ENCODE results near the gene NOS2. TPM values are rescaled to one million over a fixed set of nuclear protein-coding genes. Genes with fewer than 3 reads are reported as not detected.

NOS2 gene
- total and polyA plus RNA-seq, 8 donors, result 0.03 to 0.43 (median 0.08) TPM; not detected in 1

- Histone ChIP-seq H3K27ac (no peak overlapping the region), H3K4me1 (peaks cover 0 to 3% (median 1%) of the 10 kb centered on the region in 3 donors), H3K27me3 (peaks cover 0 to 2% (median 0%) of the 10 kb centered on the region in 4 donors), H3K4me3 (no peak overlapping the region), H3K9me3 (no peaks in the 10 kb centered on the region), H3K36me3 (no peaks in the 10 kb centered on the region)
- WGBS, 2 donors, result 84 to 88% methylated on average over 8 of the region's 8 CpGs
- no peak for DNase-seq
- intact Hi-C loops (cut with DNase I), result no loop called here
- ATAC-seq, result no peak
- no peak for TF ChIP-seq CTCF (IDR thresholded peaks at IDR 0.05)
- FAIRE-seq, result no peak
Measured at GRCh38 chr17:27798376-27798775, 2.0 kb downstream of the NOS2 start.

- no peak for TF ChIP-seq CTCF (IDR thresholded peaks at IDR 0.05)
- intact Hi-C loops (cut with DNase I), result no loop called here
- 72 to 75% methylated on average over 9 of the region's 9 CpGs for WGBS, 2 donors
- Histone ChIP-seq H3K4me1 (peaks cover 0 to 4% (median 3%) of the 10 kb centered on the region in 3 donors), H3K27ac (no peak overlapping the region), H3K9me3 (no peaks in the 10 kb centered on the region), H3K4me3 (no peak overlapping the region), H3K27me3 (peaks cover 0 to 2% (median under 1%) of the 10 kb centered on the region in 4 donors), H3K36me3 (no peaks in the 10 kb centered on the region)
- ATAC-seq, result no peak
- FAIRE-seq, result no peak
- DNase-seq, result no peak
Measured at GRCh38 chr17:27797390-27798091, 2.8 kb downstream of the NOS2 start.

- peaks cover 0 to 4% (median 3%) of the 10 kb centered on the region in 3 donors for H3K4me1 ChIP-seq
- H3K9me3 ChIP-seq, result no peaks in the 10 kb centered on the region
- H3K27ac ChIP-seq, result no peak overlapping the region
- FAIRE-seq (no peak), ATAC-seq (peak in 1 of 4 donors; percentile 14), DNase-seq (no peak)
- intact Hi-C loops (cut with DNase I), result no loop called here
- H3K4me3 ChIP-seq, result peak overlapping the region in 2 of 4 donors; percentile 18 to 40
- H3K36me3 ChIP-seq, result no peaks in the 10 kb centered on the region
- peaks cover 0 to 7% (median 1%) of the 10 kb centered on the region in 4 donors for H3K27me3 ChIP-seq
- TF ChIP-seq CTCF (IDR thresholded peaks at IDR 0.05), result no peak
- 29 to 32% methylated on average over 19 of the region's 19 CpGs for WGBS, 2 donors
Measured at GRCh38 chr17:27793906-27794569, 6.3 kb downstream of the NOS2 start.

GRCh38 chr17:27793168-27793905 is 7.0 kb downstream of the NOS2 start:
- Histone ChIP-seq H3K36me3 (no peaks in the 10 kb centered on the region), H3K27ac (no peak overlapping the region), H3K4me1 (peaks cover 0 to 4% (median 3%) of the 10 kb centered on the region in 3 donors), H3K9me3 (no peaks in the 10 kb centered on the region), H3K27me3 (peaks cover 0 to 7% (median 1%) of the 10 kb centered on the region in 4 donors), H3K4me3 (peak overlapping the region in 2 of 4 donors; percentile 18 to 40)
- intact Hi-C loops (cut with DNase I), result no loop called here
- ATAC-seq (peak; percentile 50 to 87 (median 69)), DNase-seq (peak in 1 of 6 donors; percentile 67), FAIRE-seq (no peak)
- TF ChIP-seq CTCF (IDR thresholded peaks at IDR 0.05), result no peak
- 5 to 7% methylated on average over 52 to 58 of the region's 58 CpGs for WGBS, 2 donors
